ENCODE data around the gene UHMK1.

Gene UHMK1

GRCh38 chr1:162562470-162562828 lies 64.8 kb downstream of the UHMK1 start:
- Histone ChIP-seq H3K27me3 (ENCODE audit: control insufficient read depth, low read length) (no peaks in the 10 kb centered on the region), H4K20me1 (ENCODE audit: control insufficient read depth, insufficient read depth, low read depth, low read length) (no peaks in the 10 kb centered on the region), H3K27ac (ENCODE audit: low read depth, low read length) (no peak overlapping the region), H3K79me2 (ENCODE audit: control insufficient read depth, low read length) (peaks cover 43% of the 10 kb centered on the region), H3K4me1 (ENCODE audit: control insufficient read depth, low read length) (peaks cover 16% of the 10 kb centered on the region), H3K36me3 (ENCODE audit: control insufficient read depth, low read length) (peaks cover 15% of the 10 kb centered on the region), H3K9me3 (ENCODE audit: control insufficient read depth, insufficient read depth, low read length) (no peaks in the 10 kb centered on the region), H3K4me3 (ENCODE audit: low read length) (peak overlapping the region; percentile 95), H3K4me2 (ENCODE audit: low read length) (peak overlapping the region; percentile 95), H3K9me2 (replicated peaks; ENCODE audit: control insufficient read depth, low read length) (no peaks in the 10 kb centered on the region), H3F3A (ENCODE audit: control insufficient read depth, insufficient read depth) (no peaks in the 10 kb centered on the region; the same call in 1 of the 2 replicates)
- TF ChIP-seq CTCF (IDR thresholded peaks at IDR 0.05; ENCODE audit: low read depth, low read length, poor library complexity, severe bottlenecking), result no peak
- TF ChIP-seq EZH2phosphoT487 (IDR thresholded peaks at IDR 0.05; ENCODE audit: borderline replicate concordance, low read length), result no peak

GRCh38 chr1:162564762-162565218 lies 67.2 kb downstream of the UHMK1 start:
- no peaks in the 10 kb centered on the region; the same call in 1 of the 2 replicates for H3F3A ChIP-seq (ENCODE audit: control insufficient read depth, insufficient read depth)
- H3K27me3 ChIP-seq (ENCODE audit: control insufficient read depth, low read length), result no peaks in the 10 kb centered on the region
- no peaks in the 10 kb centered on the region for H3K9me2 ChIP-seq (replicated peaks; ENCODE audit: control insufficient read depth, low read length)
- no peak overlapping the region for H3K27ac ChIP-seq (ENCODE audit: low read depth, low read length)
- peaks cover 16% of the 10 kb centered on the region for H3K4me1 ChIP-seq (ENCODE audit: control insufficient read depth, low read length)
- H3K4me3 ChIP-seq (ENCODE audit: low read length), result no peak overlapping the region
- H3K79me2 ChIP-seq (ENCODE audit: control insufficient read depth, low read length), result peaks cover 43% of the 10 kb centered on the region
- H4K20me1 ChIP-seq (ENCODE audit: control insufficient read depth, insufficient read depth, low read depth, low read length), result no peaks in the 10 kb centered on the region
- no peaks in the 10 kb centered on the region for H3K9me3 ChIP-seq (ENCODE audit: control insufficient read depth, insufficient read depth, low read length)
- H3K36me3 ChIP-seq (ENCODE audit: control insufficient read depth, low read length), result peaks cover 32% of the 10 kb centered on the region
- TF ChIP-seq CTCF (IDR thresholded peaks at IDR 0.05; ENCODE audit: low read depth, low read length, poor library complexity, severe bottlenecking), result no peak
- no peak for TF ChIP-seq EZH2phosphoT487 (IDR thresholded peaks at IDR 0.05; ENCODE audit: borderline replicate concordance, low read length)
- H3K4me2 ChIP-seq (ENCODE audit: low read length), result no peak overlapping the region

- no peaks in the 10 kb centered on the region for H3K27me3 ChIP-seq (ENCODE audit: control insufficient read depth, low read length)
- TF ChIP-seq CTCF (IDR thresholded peaks at IDR 0.05; ENCODE audit: low read depth, low read length, poor library complexity, severe bottlenecking), result no peak
- TF ChIP-seq EZH2phosphoT487 (IDR thresholded peaks at IDR 0.05; ENCODE audit: borderline replicate concordance, low read length), result no peak
- H3K4me2 ChIP-seq (ENCODE audit: low read length), result no peak overlapping the region
- peaks cover 32% of the 10 kb centered on the region for H3K36me3 ChIP-seq (ENCODE audit: control insufficient read depth, low read length)
- H3K4me1 ChIP-seq (ENCODE audit: control insufficient read depth, low read length), result peaks cover 14% of the 10 kb centered on the region
- H4K20me1 ChIP-seq (ENCODE audit: control insufficient read depth, insufficient read depth, low read depth, low read length), result no peaks in the 10 kb centered on the region
- no peaks in the 10 kb centered on the region for H3K9me2 ChIP-seq (replicated peaks; ENCODE audit: control insufficient read depth, low read length)
- H3K27ac ChIP-seq (ENCODE audit: low read depth, low read length), result no peak overlapping the region
- H3K4me3 ChIP-seq (ENCODE audit: low read length), result no peak overlapping the region
- H3K79me2 ChIP-seq (ENCODE audit: control insufficient read depth, low read length), result peaks cover 43% of the 10 kb centered on the region
- no peaks in the 10 kb centered on the region for H3K9me3 ChIP-seq (ENCODE audit: control insufficient read depth, insufficient read depth, low read length)
- no peaks in the 10 kb centered on the region; the same call in 1 of the 2 replicates for H3F3A ChIP-seq (ENCODE audit: control insufficient read depth, insufficient read depth)
These were observed 67.8 kb downstream of the UHMK1 start for GRCh38 chr1:162565460-162565859.

All from DOHH2 (cell line).